ENCODE measurements around the gene GDF11.

DNA sequence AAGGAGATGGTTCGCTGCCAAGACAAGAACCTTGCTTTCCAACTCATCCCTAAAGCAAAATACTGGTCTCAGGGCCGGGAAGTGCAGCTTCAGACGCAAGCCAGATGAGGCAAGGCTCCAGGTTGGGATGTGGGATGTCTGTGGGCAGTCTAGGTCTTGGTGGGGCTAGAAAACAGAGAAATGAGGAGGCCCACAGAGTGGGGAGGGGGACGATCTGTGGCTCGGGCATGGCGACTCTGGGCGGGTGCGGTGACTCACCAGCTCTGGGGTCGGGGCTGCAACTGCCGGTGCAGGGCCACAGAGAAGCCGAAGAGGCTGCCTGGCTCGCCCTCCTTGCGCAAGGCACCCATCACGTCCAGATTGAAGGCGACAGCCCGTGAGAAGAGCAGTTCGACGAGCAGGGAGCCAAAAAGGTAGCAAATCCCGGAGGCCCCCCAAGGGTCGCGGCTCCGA, 35.7 kb upstream of the GDF11 start:
- TF ChIP-seq ZNF302 (tag by site-specific recombination; IDR thresholded peaks at IDR 0.05; ENCODE audit: low read depth) (no peak), RBAK (tag by site-specific recombination; IDR thresholded peaks at IDR 0.05) (no peak), ZNF23 (tag by site-specific recombination; IDR thresholded peaks at IDR 0.05; ENCODE audit: borderline replicate concordance) (no peak), ZNF37A (tag by site-specific recombination; IDR thresholded peaks at IDR 0.05) (no peak), MYNN (tag by site-specific recombination; IDR thresholded peaks at IDR 0.05; ENCODE audit: borderline replicate concordance) (no peak), ZNF768 (tag by site-specific recombination; IDR thresholded peaks at IDR 0.05) (no peak), YY1 (tag by site-specific recombination; IDR thresholded peaks at IDR 0.05) (no peak), TCF7L2 (IDR thresholded peaks at IDR 0.05; ENCODE audit: borderline replicate concordance, low read depth, low read length) (no peak), ZNF157 (tag by site-specific recombination; IDR thresholded peaks at IDR 0.05) (no peak)
- TF ChIP-seq, protein P1, sequence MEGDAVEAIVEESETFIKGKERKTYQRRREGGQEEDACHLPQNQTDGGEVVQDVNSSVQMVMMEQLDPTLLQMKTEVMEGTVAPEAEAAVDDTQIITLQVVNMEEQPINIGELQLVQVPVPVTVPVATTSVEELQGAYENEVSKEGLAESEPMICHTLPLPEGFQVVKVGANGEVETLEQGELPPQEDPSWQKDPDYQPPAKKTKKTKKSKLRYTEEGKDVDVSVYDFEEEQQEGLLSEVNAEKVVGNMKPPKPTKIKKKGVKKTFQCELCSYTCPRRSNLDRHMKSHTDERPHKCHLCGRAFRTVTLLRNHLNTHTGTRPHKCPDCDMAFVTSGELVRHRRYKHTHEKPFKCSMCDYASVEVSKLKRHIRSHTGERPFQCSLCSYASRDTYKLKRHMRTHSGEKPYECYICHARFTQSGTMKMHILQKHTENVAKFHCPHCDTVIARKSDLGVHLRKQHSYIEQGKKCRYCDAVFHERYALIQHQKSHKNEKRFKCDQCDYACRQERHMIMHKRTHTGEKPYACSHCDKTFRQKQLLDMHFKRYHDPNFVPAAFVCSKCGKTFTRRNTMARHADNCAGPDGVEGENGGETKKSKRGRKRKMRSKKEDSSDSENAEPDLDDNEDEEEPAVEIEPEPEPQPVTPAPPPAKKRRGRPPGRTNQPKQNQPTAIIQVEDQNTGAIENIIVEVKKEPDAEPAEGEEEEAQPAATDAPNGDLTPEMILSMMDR (tag by site-specific recombination; IDR thresholded peaks at IDR 0.05), result no peak
- TF ChIP-seq, protein P2, sequence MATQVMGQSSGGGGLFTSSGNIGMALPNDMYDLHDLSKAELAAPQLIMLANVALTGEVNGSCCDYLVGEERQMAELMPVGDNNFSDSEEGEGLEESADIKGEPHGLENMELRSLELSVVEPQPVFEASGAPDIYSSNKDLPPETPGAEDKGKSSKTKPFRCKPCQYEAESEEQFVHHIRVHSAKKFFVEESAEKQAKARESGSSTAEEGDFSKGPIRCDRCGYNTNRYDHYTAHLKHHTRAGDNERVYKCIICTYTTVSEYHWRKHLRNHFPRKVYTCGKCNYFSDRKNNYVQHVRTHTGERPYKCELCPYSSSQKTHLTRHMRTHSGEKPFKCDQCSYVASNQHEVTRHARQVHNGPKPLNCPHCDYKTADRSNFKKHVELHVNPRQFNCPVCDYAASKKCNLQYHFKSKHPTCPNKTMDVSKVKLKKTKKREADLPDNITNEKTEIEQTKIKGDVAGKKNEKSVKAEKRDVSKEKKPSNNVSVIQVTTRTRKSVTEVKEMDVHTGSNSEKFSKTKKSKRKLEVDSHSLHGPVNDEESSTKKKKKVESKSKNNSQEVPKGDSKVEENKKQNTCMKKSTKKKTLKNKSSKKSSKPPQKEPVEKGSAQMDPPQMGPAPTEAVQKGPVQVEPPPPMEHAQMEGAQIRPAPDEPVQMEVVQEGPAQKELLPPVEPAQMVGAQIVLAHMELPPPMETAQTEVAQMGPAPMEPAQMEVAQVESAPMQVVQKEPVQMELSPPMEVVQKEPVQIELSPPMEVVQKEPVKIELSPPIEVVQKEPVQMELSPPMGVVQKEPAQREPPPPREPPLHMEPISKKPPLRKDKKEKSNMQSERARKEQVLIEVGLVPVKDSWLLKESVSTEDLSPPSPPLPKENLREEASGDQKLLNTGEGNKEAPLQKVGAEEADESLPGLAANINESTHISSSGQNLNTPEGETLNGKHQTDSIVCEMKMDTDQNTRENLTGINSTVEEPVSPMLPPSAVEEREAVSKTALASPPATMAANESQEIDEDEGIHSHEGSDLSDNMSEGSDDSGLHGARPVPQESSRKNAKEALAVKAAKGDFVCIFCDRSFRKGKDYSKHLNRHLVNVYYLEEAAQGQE (tag by site-specific recombination; IDR thresholded peaks at IDR 0.05), result peak; percentile 13; the same call in 1 of the 2 replicates
- TF ChIP-seq, protein P3, sequence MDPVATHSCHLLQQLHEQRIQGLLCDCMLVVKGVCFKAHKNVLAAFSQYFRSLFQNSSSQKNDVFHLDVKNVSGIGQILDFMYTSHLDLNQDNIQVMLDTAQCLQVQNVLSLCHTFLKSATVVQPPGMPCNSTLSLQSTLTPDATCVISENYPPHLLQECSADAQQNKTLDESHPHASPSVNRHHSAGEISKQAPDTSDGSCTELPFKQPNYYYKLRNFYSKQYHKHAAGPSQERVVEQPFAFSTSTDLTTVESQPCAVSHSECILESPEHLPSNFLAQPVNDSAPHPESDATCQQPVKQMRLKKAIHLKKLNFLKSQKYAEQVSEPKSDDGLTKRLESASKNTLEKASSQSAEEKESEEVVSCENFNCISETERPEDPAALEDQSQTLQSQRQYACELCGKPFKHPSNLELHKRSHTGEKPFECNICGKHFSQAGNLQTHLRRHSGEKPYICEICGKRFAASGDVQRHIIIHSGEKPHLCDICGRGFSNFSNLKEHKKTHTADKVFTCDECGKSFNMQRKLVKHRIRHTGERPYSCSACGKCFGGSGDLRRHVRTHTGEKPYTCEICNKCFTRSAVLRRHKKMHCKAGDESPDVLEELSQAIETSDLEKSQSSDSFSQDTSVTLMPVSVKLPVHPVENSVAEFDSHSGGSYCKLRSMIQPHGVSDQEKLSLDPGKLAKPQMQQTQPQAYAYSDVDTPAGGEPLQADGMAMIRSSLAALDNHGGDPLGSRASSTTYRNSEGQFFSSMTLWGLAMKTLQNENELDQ (tag by site-specific recombination; IDR thresholded peaks at IDR 0.05; ENCODE audit: low read depth), result no peak
